OCI-M1 (cell line): ENCODE results near the gene FUOM.

Experiments
- DNase-seq: peaks from one replicate; lab custom pipeline; 2025; lab: John Stamatoyannopoulos, UW

Gene FUOM

GRCh38 chr10:133357285-133358161 lies at the start of gene FUOM:
FUOM (minus strand) TSS chr10:133358019; CDS start chr10:133358007, 12 bp downstream.
- DNase-seq: peak; percentile 91

- no peak for DNase-seq
These were observed 48.2 kb upstream of the FUOM start for GRCh38 chr10:133405844-133406527.

GRCh38 chr10:133405272-133405671 lies 47.5 kb upstream of the FUOM start:
- DNase-seq: no peak

GRCh38 chr10:133403784-133404183 lies 46.0 kb upstream of the FUOM start:
- no peak for DNase-seq

GRCh38 chr10:133403359-133403758 lies 45.5 kb upstream of the FUOM start:
- DNase-seq: no peak

- no peak for DNase-seq
These were observed 44.3 kb upstream of the FUOM start for GRCh38 chr10:133401981-133402725.

- DNase-seq: no peak
These were observed 43.7 kb upstream of the FUOM start for GRCh38 chr10:133401500-133401899.

GRCh38 chr10:133400624-133401424 lies 43.0 kb upstream of the FUOM start:
- no peak for DNase-seq

- DNase-seq: no peak
These were observed 41.3 kb upstream of the FUOM start for GRCh38 chr10:133399123-133399601.

GRCh38 chr10:133397938-133398337 lies 40.1 kb upstream of the FUOM start:
- no peak for DNase-seq

GRCh38 chr10:133396035-133396624 lies 38.3 kb upstream of the FUOM start:
- no peak for DNase-seq

- DNase-seq: peak; percentile 74
These were observed 37.0 kb upstream of the FUOM start for GRCh38 chr10:133394801-133395221.

GRCh38 chr10:133394064-133394663 lies 36.3 kb upstream of the FUOM start, which contains the start of gene MTG1:
MTG1 (plus strand) TSS chr10:133394157; CDS start chr10:133394221, 64 bp downstream.
- DNase-seq: peak; percentile 99

GRCh38 chr10:133393401-133394063 lies 35.7 kb upstream of the FUOM start:
- no peak for DNase-seq

- DNase-seq: no peak
These were observed 34.1 kb upstream of the FUOM start for GRCh38 chr10:133391761-133392518.

GRCh38 chr10:133391249-133391635 lies 33.4 kb upstream of the FUOM start:
- DNase-seq: no peak

- DNase-seq: no peak
These were observed 32.9 kb upstream of the FUOM start for GRCh38 chr10:133390597-133391248.

- DNase-seq: peak; percentile 76
These were observed 31.4 kb upstream of the FUOM start for GRCh38 chr10:133388973-133389818.
